Activated T-cell treated with anti-CD3 and anti-CD28 coated beads, Interleukin-2, amount 50 U/mL, for 24 hours (primary cell): ENCODE data around the gene RNASE2.
"Not testable (repeated sequence)": the region's sequence is repeated elsewhere in the genome, so short reads cannot be mapped to it uniquely, and the experiment has no call there.

Source experiments
- DNase-seq: peaks from one replicate; pipeline ENCODE4 v3.0.0-alpha.2; 2020
- H3K27ac Mint-ChIP-seq: 2 replicates; pipeline ENCODE4 v1.8.0; 2020; ENCODE audit warnings: mild to moderate bottlenecking, mixed read lengths
- H3K27me3 Mint-ChIP-seq: 2 replicates; pipeline ENCODE4 v1.8.0; 2020; ENCODE audit warnings: mixed read lengths
- H3K36me3 Mint-ChIP-seq: 2 replicates; pipeline ENCODE4 v1.8.0; 2020; ENCODE audit warnings: low read depth, mixed read lengths
- H3K4me1 Mint-ChIP-seq: 2 replicates; pipeline ENCODE4 v1.8.0; 2020; ENCODE audit warnings: low read depth, mixed read lengths
- H3K4me3 Mint-ChIP-seq: 2 replicates; pipeline ENCODE4 v1.8.0; 2020; ENCODE audit warnings: mild to moderate bottlenecking, moderate library complexity, mixed read lengths
- H3K9me3 Mint-ChIP-seq: 2 replicates; pipeline ENCODE4 v1.8.0; 2020; ENCODE audit warnings: mixed read lengths

Gene RNASE2

DNA sequence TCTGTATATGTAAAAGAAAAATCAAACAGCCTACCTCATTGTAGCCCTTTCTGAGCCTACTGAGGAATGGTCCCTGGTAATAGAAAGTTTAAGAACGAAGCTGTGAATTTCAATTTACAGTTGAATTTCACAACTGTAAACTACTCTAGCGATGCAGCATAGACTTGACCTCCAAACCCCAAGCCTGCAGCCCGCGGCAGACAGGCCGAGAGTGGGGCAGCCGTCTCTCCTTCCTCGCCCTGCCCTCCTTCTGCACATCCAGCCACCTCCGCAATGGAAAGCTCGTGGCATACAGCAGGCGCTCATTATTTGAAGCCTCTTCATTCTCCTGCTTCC is 15.3 kb downstream of the RNASE2 start:
- DNase-seq: no peak
- H3K9me3 Mint-ChIP-seq: no peaks in the 10 kb centered on the region
- peak overlapping the region; percentile 84 for H3K4me3 Mint-ChIP-seq
- no peaks in the 10 kb centered on the region for H3K36me3 Mint-ChIP-seq
- H3K27ac Mint-ChIP-seq: no peak overlapping the region
- peaks cover 13% of the 10 kb centered on the region for H3K4me1 Mint-ChIP-seq
- H3K27me3 Mint-ChIP-seq: peaks cover 47% of the 10 kb centered on the region

DNA sequence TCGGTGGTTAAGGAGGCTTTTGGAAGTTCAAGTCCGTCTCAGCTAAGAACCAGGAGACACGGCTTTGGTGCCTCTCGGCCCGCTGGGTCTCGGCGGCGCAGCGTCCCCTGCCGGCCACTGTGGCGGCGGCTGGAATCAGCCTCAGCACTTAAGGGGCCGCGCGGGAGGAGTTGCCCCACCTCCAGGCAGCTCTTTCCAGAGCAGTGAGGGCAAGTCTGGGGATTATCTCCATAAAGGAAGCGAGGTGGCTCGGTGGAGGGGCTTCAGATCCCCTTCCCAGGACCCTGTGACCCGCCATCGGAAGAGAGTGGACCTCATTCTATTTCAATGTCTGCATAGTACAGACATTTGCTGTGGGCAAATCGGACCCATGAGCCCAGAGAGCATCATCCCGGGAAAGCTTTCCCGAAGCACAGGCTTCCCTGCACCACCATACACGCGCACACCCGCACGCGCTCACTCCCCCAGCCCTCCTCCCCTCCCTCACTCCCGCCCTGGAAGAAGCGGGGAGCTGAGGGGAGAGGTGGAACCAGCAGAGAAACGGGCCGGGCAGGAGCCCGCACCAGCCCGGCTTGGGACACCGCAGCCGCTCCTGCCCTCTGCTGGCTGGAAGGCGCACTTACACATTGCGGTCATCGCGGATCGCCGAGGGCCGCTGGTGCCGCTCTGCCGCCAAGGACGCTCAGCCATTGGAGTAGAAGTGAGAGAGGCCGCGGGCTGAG is 15.9 kb downstream of the RNASE2 start:
- no peaks in the 10 kb centered on the region for H3K9me3 Mint-ChIP-seq
- H3K4me1 Mint-ChIP-seq: peaks cover 13% of the 10 kb centered on the region
- no peaks in the 10 kb centered on the region for H3K36me3 Mint-ChIP-seq
- peak overlapping the region; percentile 71 for H3K27ac Mint-ChIP-seq
- H3K4me3 Mint-ChIP-seq: peak overlapping the region; percentile 84
- H3K27me3 Mint-ChIP-seq: peaks cover 44% of the 10 kb centered on the region
- DNase-seq: peak; percentile 89

DNA sequence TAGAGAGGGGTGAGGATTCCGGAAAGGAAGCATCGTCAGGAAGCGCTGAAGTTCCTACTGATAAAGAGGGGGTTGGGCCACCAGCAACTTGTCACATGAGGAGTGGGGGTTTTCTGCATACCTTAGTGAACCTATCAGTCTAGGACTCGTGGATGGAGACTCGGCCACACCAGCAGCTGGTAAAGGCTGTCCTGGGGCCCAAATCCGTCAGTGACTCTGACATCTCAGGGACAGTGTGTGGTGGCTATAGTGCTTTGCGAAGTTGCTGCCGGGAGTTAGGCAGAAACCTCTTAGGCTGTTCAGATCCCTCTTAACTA is 16.4 kb downstream of the RNASE2 start:
- Mint-ChIP-seq H3K27ac (no peak overlapping the region), H3K27me3 (peaks cover 42% of the 10 kb centered on the region), H3K9me3 (no peaks in the 10 kb centered on the region), H3K36me3 (no peaks in the 10 kb centered on the region), H3K4me3 (peak overlapping the region; percentile 84), H3K4me1 (peaks cover 13% of the 10 kb centered on the region)
- DNase-seq: no peak

DNA sequence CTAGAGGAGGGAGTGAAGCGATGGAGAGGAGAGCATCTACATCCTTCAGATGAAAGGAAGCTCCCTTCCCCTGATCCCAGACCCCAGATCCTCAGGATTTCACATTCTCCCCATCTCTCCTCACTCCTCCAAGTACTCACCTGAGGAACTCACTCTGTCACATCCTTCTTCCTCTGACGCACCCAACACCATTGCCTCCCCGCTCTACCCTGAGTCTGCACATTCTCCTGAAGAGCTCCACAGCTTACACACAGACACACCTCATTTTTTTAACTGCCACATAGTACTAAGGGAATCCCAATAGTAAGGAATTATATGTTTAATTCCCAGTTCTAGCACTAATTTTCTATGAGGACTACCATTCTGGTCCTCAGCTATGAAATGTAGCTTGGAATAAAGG is 18.2 kb downstream of the RNASE2 start:
- no peaks in the 10 kb centered on the region for H3K9me3 Mint-ChIP-seq
- no peak overlapping the region for H3K4me3 Mint-ChIP-seq
- no peak for DNase-seq
- H3K36me3 Mint-ChIP-seq: no peaks in the 10 kb centered on the region
- H3K4me1 Mint-ChIP-seq: peaks cover 13% of the 10 kb centered on the region
- no peak overlapping the region for H3K27ac Mint-ChIP-seq
- H3K27me3 Mint-ChIP-seq: peaks cover 26% of the 10 kb centered on the region

DNA sequence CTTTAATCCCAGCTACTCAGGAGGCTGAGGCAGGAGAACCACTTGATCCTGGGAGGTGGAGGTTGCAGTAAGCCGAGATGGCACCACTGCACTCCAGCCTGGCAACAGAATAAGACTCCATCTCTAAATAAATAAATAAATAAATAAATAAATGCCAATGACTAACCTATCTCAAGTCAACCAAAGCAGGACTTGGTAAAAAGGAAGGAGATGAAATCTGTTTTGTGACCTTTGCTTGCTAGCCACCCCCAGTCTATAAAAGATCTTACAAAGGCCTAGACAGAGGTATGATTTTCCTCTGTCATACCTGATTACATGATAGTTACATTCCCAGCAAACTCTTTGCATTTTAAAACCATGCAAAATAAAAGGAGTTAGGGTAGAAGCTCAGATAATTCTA is 21.0 kb downstream of the RNASE2 start:
- no peak overlapping the region for H3K4me3 Mint-ChIP-seq
- peaks cover 27% of the 10 kb centered on the region for H3K27me3 Mint-ChIP-seq
- no peaks in the 10 kb centered on the region for H3K36me3 Mint-ChIP-seq
- H3K9me3 Mint-ChIP-seq: no peaks in the 10 kb centered on the region
- peaks cover 7% of the 10 kb centered on the region for H3K4me1 Mint-ChIP-seq
- H3K27ac Mint-ChIP-seq: no peak overlapping the region
- DNase-seq: no peak

DNA sequence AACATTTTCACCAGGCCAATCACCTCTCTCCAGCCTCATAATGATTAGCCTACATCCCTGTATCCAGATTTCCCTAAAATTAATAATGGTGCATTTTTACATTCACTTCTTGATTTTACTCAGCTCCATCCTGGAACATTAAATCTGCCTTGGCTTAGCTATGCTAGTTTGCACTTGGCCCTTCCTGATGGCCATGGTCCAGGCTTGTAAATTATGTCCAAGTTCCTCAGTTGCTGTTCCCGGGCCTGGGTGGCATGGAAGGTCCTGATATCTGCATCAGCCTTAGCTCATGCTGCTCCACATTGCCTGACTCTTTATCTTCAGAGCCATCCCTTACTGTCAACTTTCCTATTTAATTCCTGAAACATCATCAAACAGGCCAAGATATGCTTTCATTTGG is 23.4 kb downstream of the RNASE2 start:
- H3K4me3 Mint-ChIP-seq: no peak overlapping the region
- H3K27me3 Mint-ChIP-seq: peaks cover 12% of the 10 kb centered on the region
- H3K36me3 Mint-ChIP-seq: no peaks in the 10 kb centered on the region
- no peak for DNase-seq
- no peaks in the 10 kb centered on the region for H3K9me3 Mint-ChIP-seq
- H3K27ac Mint-ChIP-seq: no peak overlapping the region
- no peaks in the 10 kb centered on the region for H3K4me1 Mint-ChIP-seq

DNA sequence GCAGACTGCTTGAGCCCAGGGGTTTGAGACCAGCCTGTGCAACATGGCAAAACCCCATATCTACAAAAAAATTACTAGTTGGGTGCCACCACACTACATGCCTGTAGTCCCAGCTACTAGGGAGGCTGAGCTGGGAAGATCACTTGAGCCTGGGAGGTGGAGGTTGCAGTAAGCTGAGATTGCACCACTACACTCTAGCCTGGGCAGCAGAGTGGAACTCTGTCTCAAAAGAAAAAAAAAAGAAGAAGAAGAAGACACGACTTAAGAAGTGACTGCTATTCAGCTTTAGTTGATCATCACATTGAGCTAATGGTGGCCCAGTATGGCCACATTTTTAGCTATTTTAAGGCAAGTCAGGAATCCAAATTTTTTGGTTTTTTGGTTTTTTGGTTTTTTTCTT is 25.6 kb downstream of the RNASE2 start:
- Mint-ChIP-seq H3K9me3 (no peaks in the 10 kb centered on the region), H3K4me3 (no peak overlapping the region), H3K27ac (no peak overlapping the region), H3K36me3 (no peaks in the 10 kb centered on the region), H3K4me1 (no peaks in the 10 kb centered on the region), H3K27me3 (peaks cover 12% of the 10 kb centered on the region)
- DNase-seq: no peak

DNA sequence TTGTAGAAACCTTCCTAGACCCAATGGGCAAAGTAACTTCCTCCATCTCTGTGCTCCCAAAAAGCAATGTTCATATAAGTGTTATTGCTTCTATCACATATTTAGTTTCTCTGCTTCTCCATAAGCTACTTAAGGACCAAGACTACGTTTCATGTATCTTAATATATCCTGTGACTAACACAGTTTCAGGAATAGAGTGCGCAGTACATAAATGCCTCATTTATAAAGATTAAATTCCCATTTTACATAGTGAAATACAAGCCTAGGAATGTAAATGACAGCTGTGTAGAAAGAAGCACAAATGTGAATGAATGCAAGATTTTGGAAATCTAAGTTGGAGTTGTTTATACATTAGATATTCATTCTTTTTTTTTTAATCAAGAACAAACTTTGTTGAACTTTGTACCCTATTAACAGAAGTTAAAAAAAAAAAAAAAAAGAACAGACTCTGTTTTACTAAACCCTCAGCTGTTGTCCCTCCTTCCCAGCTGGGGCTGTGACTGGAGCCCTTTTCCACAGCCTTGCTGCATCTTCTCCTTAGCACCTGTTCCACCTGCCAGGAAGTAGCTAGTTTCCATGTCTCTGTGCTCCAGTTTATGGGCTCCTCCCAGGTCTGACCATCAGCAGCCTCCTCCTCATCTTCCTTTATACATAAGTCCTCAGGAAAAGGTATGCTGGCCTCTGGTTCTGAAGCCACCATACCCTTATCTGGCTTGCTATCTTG is 27.5 kb downstream of the RNASE2 start:
- Mint-ChIP-seq H3K36me3 (no peaks in the 10 kb centered on the region), H3K9me3 (no peaks in the 10 kb centered on the region), H3K4me1 (peaks cover 4% of the 10 kb centered on the region), H3K27me3 (peaks cover 12% of the 10 kb centered on the region), H3K4me3 (no peak overlapping the region), H3K27ac (no peak overlapping the region)
- no peak for DNase-seq

DNA sequence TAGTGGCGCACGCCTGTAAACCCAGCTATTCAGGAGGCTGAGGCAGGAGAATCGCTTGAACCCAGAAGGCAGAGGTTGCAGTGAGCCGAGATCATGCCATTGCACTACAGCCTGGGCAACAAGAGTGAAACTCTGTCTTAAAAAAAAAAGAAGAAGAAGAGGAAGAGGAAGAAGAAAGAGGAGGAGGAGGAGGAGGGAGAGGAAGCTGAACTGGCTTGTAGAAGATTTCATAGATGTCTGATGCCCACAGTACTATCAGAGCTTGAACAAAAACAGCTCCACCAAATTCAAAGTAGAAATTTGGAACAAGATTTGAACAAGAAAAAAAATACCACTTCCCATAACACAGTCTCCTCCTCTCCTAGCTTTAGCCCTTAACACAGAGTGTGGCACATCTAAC is 30.4 kb downstream of the RNASE2 start:
- H3K9me3 Mint-ChIP-seq, H3K27ac Mint-ChIP-seq, DNase-seq, H3K36me3 Mint-ChIP-seq, H3K4me3 Mint-ChIP-seq, H3K27me3 Mint-ChIP-seq: not testable (repeated sequence)
- peaks cover 21% of the 10 kb centered on the region for H3K4me1 Mint-ChIP-seq

DNA sequence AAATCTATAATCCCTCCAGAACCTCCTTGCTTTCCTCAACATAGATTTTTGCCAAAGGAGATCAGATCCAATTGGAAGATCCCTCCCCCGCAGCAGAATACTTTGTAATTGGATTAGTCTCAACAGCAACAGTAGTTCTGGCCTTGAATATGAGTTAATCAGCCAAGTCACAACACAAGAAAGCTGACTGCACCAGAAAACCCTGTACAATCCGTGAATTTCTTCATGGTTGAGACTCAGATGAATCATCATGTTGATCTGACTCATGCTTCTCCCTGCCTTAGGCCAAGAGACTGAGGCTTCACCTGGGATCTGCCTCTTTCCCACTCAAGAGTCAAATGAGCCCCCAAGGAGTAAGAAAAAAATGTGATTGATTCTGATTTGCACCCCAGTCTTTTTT is 31.5 kb downstream of the RNASE2 start:
- H3K4me1 Mint-ChIP-seq: peaks cover 30% of the 10 kb centered on the region
- H3K36me3 Mint-ChIP-seq: peaks cover 17% of the 10 kb centered on the region
- H3K27ac Mint-ChIP-seq: no peak overlapping the region
- H3K9me3 Mint-ChIP-seq: no peaks in the 10 kb centered on the region
- no peak for DNase-seq
- H3K4me3 Mint-ChIP-seq: no peak overlapping the region
- peaks cover 2% of the 10 kb centered on the region for H3K27me3 Mint-ChIP-seq

DNA sequence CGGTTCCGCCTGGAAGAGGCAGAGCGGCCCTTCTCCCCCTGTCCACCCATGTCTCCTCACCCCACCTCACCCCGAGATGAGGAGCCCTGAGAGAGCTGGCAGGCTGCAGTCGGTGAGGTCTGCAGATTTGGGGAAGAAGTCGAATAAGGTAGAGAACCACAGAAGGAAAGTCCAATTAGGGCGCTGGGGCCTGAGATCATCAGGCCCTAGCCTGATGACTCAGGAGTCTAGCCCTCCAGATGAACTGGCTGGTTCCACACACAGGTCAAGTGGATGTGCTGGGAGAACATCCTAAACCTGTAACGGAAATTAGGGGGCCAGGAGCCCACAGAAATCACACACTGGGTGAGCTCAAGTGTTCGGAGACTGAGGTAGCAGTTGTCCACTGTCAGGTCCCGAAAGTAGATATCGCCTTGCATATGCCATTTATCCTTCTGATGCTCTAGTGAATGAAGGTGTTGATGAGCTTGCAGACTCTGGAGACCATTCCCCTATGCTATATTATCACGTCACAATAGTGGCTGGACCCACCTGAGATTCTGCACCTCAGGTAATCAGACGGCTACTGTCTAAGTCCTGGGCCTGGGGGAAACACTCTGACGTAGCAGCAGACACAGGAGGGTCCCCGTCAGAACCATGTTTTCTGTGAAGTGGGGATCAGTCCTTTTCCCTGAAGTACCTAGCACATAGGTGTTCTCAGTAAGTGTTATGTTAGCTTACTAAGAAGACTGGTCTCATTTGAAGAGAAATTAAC is 33.6 kb downstream of the RNASE2 start:
- peak overlapping the region; percentile 44 for H3K27ac Mint-ChIP-seq
- no peak for DNase-seq

DNA sequence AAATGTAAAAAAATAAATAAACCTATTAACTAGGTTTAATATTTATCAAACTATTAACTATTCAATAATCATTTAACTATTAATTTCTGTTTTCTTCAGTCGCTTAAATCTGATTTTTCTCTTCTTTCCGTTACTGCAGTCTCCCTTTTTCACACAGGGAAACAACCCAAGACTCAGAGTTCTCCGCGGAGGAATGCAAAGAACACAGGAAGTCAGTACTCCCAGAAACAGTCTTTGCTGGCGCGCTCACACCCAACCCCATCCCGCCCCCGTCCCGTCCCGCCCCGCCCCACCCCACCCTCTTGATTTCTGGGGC is 34.1 kb downstream of the RNASE2 start:
- Mint-ChIP-seq H3K27ac (peak overlapping the region; percentile 87), H3K4me3 (peak overlapping the region; percentile 96), H3K9me3 (no peaks in the 10 kb centered on the region), H3K36me3 (peaks cover 44% of the 10 kb centered on the region), H3K4me1 (peaks cover 37% of the 10 kb centered on the region), H3K27me3 (no peaks in the 10 kb centered on the region)
- DNase-seq: no peak

More for the DNA sequence above, 33.6 kb downstream of the RNASE2 start:
- peaks cover 38% of the 10 kb centered on the region for H3K36me3 Mint-ChIP-seq
- H3K9me3 Mint-ChIP-seq: no peaks in the 10 kb centered on the region
- peaks cover 37% of the 10 kb centered on the region for H3K4me1 Mint-ChIP-seq
- H3K4me3 Mint-ChIP-seq: peak overlapping the region; percentile 43
- H3K27me3 Mint-ChIP-seq: no peaks in the 10 kb centered on the region

DNA sequence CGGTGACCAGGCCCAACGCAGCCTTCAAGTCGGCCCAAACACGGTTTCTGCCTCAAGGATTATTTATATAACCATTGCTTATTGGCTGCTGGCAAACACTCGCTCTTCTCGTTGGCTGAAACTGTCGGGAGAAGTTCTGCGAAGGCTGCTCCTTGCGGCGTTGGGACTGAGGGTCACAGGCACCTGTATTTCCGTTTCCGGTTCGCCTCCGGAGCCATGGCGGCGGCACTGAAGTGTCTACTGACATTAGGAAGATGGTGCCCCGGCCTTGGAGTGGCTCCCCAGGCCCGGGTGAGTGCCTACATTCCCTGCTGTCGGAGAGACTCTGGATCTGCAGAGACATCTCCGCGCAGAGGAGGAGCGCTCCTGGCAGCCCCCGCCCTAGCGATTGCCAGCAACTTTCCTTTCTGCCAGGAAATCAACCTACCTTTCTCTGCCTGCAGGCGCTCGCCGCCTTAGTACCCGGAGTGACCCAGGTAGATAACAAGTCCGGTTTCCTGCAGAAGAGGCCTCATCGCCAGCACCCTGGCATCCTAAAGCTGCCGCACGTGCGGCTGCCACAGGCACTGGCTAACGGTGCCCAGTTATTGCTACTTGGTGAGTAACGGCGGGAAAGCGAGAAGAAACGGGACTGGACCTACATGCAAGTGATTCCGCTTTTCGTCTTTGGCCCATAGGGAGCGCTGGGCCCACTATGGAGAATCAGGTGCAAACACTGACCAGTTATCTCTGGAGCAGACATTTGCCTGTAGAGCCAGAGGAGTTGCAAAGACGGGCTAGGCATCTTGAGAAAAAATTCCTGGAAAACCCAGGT is 34.7 kb downstream of the RNASE2 start, which contains the start of gene METTL17:
METTL17 (plus strand) TSS at position 194 of the 814 bp plus-strand sequence; CDS start at position 217, 23 bp downstream.
- Mint-ChIP-seq H3K27ac (peak within 1 kb of the TSS; percentile 87), H3K27me3 (no peaks in the 10 kb centered on the region), H3K4me3 (peak within 1 kb of the TSS; percentile 96), H3K36me3 (peaks cover 49% of the 10 kb centered on the region), H3K9me3 (no peaks in the 10 kb centered on the region), H3K4me1 (peaks cover 39% of the 10 kb centered on the region)
- peak; percentile 89 for DNase-seq

DNA sequence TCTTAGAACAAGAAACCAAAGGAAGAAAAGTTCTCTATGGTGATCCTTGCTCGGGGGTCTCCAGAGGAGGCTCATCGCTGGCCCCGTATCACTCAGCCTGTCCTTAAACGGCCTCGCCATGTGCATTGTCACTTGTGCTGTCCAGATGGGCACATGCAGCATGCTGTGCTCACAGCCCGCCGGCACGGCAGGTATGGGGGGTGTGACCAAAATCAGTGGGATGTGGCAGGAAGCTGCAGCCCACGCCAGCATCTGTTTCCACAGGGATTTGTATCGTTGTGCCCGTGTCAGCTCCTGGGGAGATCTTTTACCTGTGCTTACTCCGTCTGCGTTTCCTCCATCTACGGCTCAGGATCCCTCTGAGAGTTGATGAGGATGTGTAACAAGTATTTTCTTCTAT is 41.2 kb downstream of the RNASE2 start:
- Mint-ChIP-seq H3K9me3 (no peaks in the 10 kb centered on the region), H3K4me3 (no peak overlapping the region), H3K27ac (no peak overlapping the region), H3K36me3 (peaks cover 65% of the 10 kb centered on the region), H3K27me3 (no peaks in the 10 kb centered on the region), H3K4me1 (peaks cover 24% of the 10 kb centered on the region)
- DNase-seq: no peak
